CD4-positive, alpha-beta T cell treated with Interleukin-15 for 4 hours (primary cell): Measurements from ENCODE around the gene MMP11.

ENCODE experiments used
- DNase-seq: peaks from one replicate; pipeline ENCODE4 v3.0.0-alpha.2; 2020; ENCODE audit warnings: low spot score

Gene MMP11

GRCh38 chr22:23760056-23760455 is 12.6 kb upstream of the MMP11 start:
- DNase-seq, result no peak

- no peak for DNase-seq
Measured at GRCh38 chr22:23762842-23763578, 9.6 kb upstream of the MMP11 start, which contains the start of gene C22orf15. C22orf15 (plus strand) TSS chr22:23762990; CDS start chr22:23763307, 317 bp downstream.

- DNase-seq, result peak; percentile 39
Measured at GRCh38 chr22:23763579-23763945, 9.1 kb upstream of the MMP11 start.

GRCh38 chr22:23763954-23764353 is 8.7 kb upstream of the MMP11 start:
- no peak for DNase-seq

GRCh38 chr22:23764899-23765881 is 7.5 kb upstream of the MMP11 start:
- DNase-seq, result no peak

GRCh38 chr22:23767303-23767672 is 5.4 kb upstream of the MMP11 start:
- DNase-seq, result no peak

- peak; percentile 60 for DNase-seq
Measured at GRCh38 chr22:23767673-23768548, 4.7 kb upstream of the MMP11 start, which contains the start of gene CHCHD10. CHCHD10 (minus strand) TSS chr22:23767972; CDS start chr22:23767874, 98 bp downstream.

- DNase-seq, result no peak
Measured at GRCh38 chr22:23769321-23769965, 3.2 kb upstream of the MMP11 start.

GRCh38 chr22:23772315-23772648 is 367 bp upstream of the MMP11 start:
- no peak for DNase-seq

- no peak for DNase-seq
Measured at GRCh38 chr22:23773483-23774113, 949 bp downstream of the MMP11 start.

- no peak for DNase-seq
Measured at GRCh38 chr22:23774114-23774921, 1.7 kb downstream of the MMP11 start.

- no peak for DNase-seq
Measured at GRCh38 chr22:23774922-23775436, 2.3 kb downstream of the MMP11 start.

GRCh38 chr22:23775779-23776375 is 3.2 kb downstream of the MMP11 start:
- no peak for DNase-seq

GRCh38 chr22:23777776-23778576 is 5.3 kb downstream of the MMP11 start:
- DNase-seq, result no peak

- no peak for DNase-seq
Measured at GRCh38 chr22:23778577-23778900, 5.9 kb downstream of the MMP11 start.

GRCh38 chr22:23779083-23779482 is 6.4 kb downstream of the MMP11 start:
- no peak for DNase-seq

- no peak for DNase-seq
Measured at GRCh38 chr22:23779731-23780130, 7.1 kb downstream of the MMP11 start.

GRCh38 chr22:23780146-23780748 is 7.6 kb downstream of the MMP11 start:
- no peak for DNase-seq
